ENCODE data around the gene PPP2R3C.
"Not testable (repeated sequence)": the region's sequence is repeated elsewhere in the genome, so short reads cannot be mapped to it uniquely, and the experiment has no call there.

PPP2R3C gene

GRCh38 chr14:35051796-35052195 is 70.0 kb downstream of the PPP2R3C start:
- no peak for DNase-seq

GRCh38 chr14:35050652-35051051 is 71.1 kb downstream of the PPP2R3C start:
- DNase-seq, result no peak

GRCh38 chr14:35047976-35048513 is 73.7 kb downstream of the PPP2R3C start:
- no peak for DNase-seq

GRCh38 chr14:35046751-35047536 is 74.8 kb downstream of the PPP2R3C start:
- peak in 7 of 14 donors; percentile 46 to 75 (median 62) for DNase-seq

GRCh38 chr14:35046048-35046750 is 75.6 kb downstream of the PPP2R3C start, which contains the start of gene FAM177A1:
FAM177A1 (plus strand) TSS chr14:35046272; CDS start chr14:35046464, 192 bp downstream.
- DNase-seq, result peak; percentile 80 to 99 (median 96)

GRCh38 chr14:35045798-35046047 is 76.1 kb downstream of the PPP2R3C start:
- DNase-seq, result no peak

- DNase-seq, result no peak
Measured at GRCh38 chr14:35044939-35045797, 76.6 kb downstream of the PPP2R3C start.

GRCh38 chr14:35043046-35043445 is 78.7 kb downstream of the PPP2R3C start:
- no peak for DNase-seq

- DNase-seq, result no peak
Measured at GRCh38 chr14:35042632-35043031, 79.2 kb downstream of the PPP2R3C start.

GRCh38 chr14:35038312-35038711 is 83.5 kb downstream of the PPP2R3C start:
- DNase-seq, result not testable (repeated sequence)
